Activated naive CD4-positive, alpha-beta T cell treated with anti-CD3 and anti-CD28 coated beads for 36 hours (primary cell): ENCODE measurements around the gene LSM7. TPM values are rescaled to one million over a fixed set of nuclear protein-coding genes. Genes with fewer than 3 reads are reported as not detected.

Source experiments
- CTCF ChIA-PET: fragments of 350-600 bp; sonication (Branson Sonifier 250); formaldehyde crosslinking; loops from one replicate; lab custom pipeline; 2021; ENCODE audit warnings: antibody characterized with exemption; lab: Charles Lee
- DNase-seq: peaks from one replicate; pipeline ENCODE4 v3.0.0-alpha.2; 2020
- H3K27ac Mint-ChIP-seq: one replicate; pipeline ENCODE4 v1.8.0; 2021; ENCODE audit warnings: mild to moderate bottlenecking, mixed read lengths
- H3K27me3 Mint-ChIP-seq: one replicate; pipeline ENCODE4 v1.8.0; 2021; ENCODE audit warnings: low read depth, mixed read lengths
- H3K36me3 Mint-ChIP-seq: one replicate; pipeline ENCODE4 v1.8.0; 2021; ENCODE audit warnings: low read depth, mixed read lengths
- H3K4me1 Mint-ChIP-seq: one replicate; pipeline ENCODE4 v1.8.0; 2021; ENCODE audit warnings: low read depth, mixed read lengths
- H3K4me3 Mint-ChIP-seq: one replicate; pipeline ENCODE4 v1.8.0; 2021; ENCODE audit warnings: mild to moderate bottlenecking, moderate library complexity, mixed read lengths
- H3K9me3 Mint-ChIP-seq: one replicate; pipeline ENCODE4 v1.8.0; 2021; ENCODE audit warnings: mixed read lengths
- intact Hi-C: fragments of 100-400 bp; cut with micrococcal nuclease; formaldehyde crosslinking; loops from one replicate; pipeline ENCODE4 v1.15.1; 2023
- total RNA-seq, 2 experiments: library from RNA; stranded (reverse); gene quantifications; one replicate each; pipeline ENCODE4 v1.2.3, GENCODE V29; 2021

The LSM7 gene
- total RNA-seq, 2 experiments from 2014 or later = 162 to 164 TPM

DNA sequence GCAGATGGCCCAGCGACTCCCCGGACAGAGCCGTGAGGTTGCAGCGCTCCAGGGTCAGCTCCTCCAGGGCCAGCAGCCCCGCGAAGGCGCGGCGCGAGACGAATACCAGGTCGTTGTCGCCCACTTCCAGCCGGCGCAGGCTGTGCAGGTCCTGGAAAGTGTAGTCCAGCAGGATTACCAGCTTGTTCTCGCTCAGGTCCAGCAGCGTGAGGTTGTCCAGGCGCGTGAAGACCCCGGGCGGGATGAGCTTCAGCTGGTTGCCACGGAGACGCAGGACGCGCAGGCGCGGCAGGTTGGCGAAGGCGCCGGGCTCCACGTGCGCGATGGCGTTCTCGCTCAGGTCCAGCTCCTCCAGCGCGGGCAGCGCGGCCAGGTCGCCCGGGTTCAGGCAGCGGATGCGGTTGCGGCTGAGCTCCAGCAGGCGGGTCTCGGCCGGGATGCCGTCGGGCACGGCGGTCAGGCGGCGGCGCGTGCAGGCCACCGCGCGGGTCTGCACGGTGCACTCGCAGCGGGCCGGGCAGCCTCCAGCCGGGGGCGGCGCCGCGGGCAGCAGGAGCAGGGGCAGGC is 37.1 kb downstream of the LSM7 start:
- CTCF ChIA-PET = interaction anchor here (0.6 to 1.0 kb wide), 2 partner anchors 39 to 136 kb away, joined by 3 to 4 read pairs; no protein-coding TSS in a partner anchor
- Mint-ChIP-seq H3K9me3 (no peaks in the 10 kb centered on the region), H3K4me1 (peaks cover 27% of the 10 kb centered on the region), H3K4me3 (no peak overlapping the region), H3K36me3 (peaks cover 2% of the 10 kb centered on the region), H3K27ac (no peak overlapping the region), H3K27me3 (peaks cover 5% of the 10 kb centered on the region)
- no peak for DNase-seq
- intact Hi-C loops = no loop called here

DNA sequence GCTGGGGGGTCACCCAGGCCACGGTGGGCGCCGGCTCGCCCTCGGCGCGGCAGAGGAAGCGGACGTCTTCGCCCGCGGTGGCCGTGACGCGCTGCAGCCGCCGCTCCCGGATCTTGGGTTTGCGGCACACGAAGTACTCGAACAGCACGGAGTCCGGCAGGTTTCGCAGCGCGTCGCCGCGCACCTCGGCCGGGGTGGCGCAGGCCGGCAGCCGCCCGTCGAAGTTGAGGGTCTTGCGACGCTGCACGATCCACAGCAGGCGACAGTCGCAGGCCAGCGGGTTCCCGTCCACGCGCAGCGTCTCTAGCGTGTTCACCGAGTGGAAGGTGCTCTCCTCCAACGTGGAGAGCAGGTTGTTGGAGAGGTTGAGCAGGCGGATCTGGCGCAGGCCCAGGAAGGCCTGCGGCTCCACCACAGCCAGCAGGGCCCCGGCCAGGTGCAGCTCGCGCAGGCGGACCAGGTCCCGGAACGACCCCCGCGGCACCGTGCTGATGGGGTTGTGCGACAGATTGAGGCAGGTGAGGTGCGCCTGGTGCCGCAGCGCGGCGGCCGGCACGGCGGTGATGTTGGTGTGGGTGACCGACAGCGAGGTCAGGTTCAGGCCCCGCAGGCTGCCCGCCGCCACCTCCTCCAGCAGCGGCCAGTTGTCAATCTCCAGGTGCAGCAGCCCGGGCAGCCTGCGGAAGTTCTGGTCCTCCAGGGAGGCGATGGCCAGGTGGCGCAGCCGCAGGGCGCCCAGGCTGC is 37.8 kb downstream of the LSM7 start:
- DNase-seq = no peak
- CTCF ChIA-PET = interaction anchor here (0.6 to 1.0 kb wide), 2 partner anchors 39 to 135 kb away, joined by 3 to 4 read pairs; no protein-coding TSS in a partner anchor
- no peaks in the 10 kb centered on the region for H3K9me3 Mint-ChIP-seq
- peaks cover 2% of the 10 kb centered on the region for H3K36me3 Mint-ChIP-seq
- no peak overlapping the region for H3K27ac Mint-ChIP-seq
- intact Hi-C loops = no loop called here
- H3K27me3 Mint-ChIP-seq = peaks cover 5% of the 10 kb centered on the region
- peaks cover 27% of the 10 kb centered on the region for H3K4me1 Mint-ChIP-seq
- peak overlapping the region; percentile 62 for H3K4me3 Mint-ChIP-seq

DNA sequence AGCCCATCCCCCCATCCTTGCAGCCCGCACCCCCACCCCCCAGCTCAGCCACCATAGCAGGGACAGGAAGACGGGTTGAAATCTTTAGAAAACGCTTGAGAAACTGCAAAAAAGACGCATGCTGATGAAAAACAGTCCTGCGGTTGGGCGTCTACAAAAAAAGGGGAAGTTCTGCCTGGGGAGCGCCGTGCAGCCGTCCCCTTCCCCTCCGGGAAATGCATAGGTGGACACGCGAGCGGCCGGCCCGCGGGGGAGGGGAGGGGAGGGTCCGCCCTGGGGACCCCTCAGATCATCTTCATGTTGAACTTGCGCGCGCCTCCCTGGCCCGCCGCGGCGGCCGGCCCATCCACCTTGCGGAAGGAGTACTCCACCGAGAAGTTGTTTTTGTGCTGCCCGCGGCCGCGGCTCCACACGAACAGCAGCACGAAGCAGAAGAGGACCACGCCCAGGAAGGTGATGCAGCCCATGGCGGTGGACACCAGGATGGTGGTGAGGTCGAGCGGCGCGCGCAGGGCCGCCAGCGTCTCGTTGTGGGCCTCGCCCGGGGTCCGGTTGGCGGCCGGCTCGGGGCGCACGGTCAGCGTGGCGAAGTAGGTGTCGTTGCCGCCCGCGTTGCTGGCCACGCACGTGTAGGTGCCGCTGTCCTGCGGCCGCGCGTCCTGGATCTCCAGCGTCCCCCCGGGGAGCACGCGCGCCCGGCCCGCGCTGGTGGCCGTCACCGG is 38.5 kb downstream of the LSM7 start:
- Mint-ChIP-seq H3K4me1 (peaks cover 27% of the 10 kb centered on the region), H3K36me3 (peaks cover 2% of the 10 kb centered on the region), H3K4me3 (peak overlapping the region; percentile 75), H3K9me3 (no peaks in the 10 kb centered on the region), H3K27me3 (peaks cover 5% of the 10 kb centered on the region), H3K27ac (no peak overlapping the region)
- intact Hi-C loops = loop anchor here (5.0 kb wide), 1 partner anchor 37 kb away; the partner anchor contains the start of genes LSM7 and SPPL2B
- peak; percentile 72 for DNase-seq
- CTCF ChIA-PET = interaction anchor here (1.3 to 1.4 kb wide), 2 partner anchors 16 to 31 kb away, joined by 8 to 9 read pairs; no protein-coding TSS in a partner anchor

DNA sequence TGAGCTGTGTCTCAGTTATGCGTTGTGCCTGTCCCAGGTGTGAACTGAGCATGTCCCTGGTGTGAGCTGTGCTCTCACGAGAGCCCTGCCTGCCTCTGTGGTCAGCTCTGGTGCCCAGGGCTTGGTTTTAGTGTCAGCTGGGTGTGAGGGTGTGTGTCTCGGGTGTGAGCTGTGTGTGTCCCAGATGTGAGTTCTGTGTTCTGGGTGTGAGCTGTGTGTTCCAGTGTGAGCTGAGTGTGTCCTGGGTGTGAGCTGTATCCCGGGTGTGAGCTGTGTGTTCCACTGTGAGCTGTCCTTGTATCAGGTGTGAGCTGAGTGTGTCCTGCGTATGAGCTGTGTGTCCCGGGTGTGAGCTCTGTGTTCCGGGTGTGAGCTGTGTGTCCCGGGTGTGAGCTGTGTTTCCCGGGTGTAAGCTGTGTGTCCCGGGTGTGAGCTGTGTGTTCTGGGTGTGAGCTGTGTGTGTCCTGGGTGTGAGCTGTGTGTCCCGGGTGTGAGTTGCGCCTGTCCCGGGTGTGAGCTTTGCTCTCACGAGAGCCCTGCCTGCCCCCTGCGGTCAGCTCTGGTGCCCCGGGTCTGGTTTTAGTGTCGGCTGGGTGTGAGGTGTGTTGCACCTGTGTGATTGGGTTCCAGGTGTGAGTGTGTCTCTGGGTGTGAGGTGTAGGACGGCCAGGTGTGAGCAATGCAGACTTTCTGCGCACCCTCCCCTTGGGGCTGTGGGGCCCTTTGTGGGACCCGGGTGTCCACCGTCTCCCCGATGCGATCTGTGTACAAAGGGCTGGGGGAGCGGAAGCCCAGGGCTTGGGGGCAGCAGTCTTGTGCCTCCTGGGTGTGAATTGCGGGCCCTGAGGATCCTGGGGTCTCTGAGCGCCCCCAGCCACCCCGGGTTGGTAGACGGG is 39.3 kb downstream of the LSM7 start:
- intact Hi-C loops = loop anchor here (5.0 kb wide), 1 partner anchor 38 kb away; the partner anchor contains the start of genes LSM7 and SPPL2B
- DNase-seq = no peak
- peaks cover 5% of the 10 kb centered on the region for H3K27me3 Mint-ChIP-seq
- H3K4me1 Mint-ChIP-seq = peaks cover 27% of the 10 kb centered on the region
- peak overlapping the region; percentile 59 for H3K27ac Mint-ChIP-seq
- peak overlapping the region; percentile 75 for H3K4me3 Mint-ChIP-seq
- H3K9me3 Mint-ChIP-seq = no peaks in the 10 kb centered on the region
- H3K36me3 Mint-ChIP-seq = peaks cover 2% of the 10 kb centered on the region
- CTCF ChIA-PET = interaction anchor here (0.9 to 1.4 kb wide), 4 partner anchors 15 to 237 kb away, joined by 3 to 9 read pairs (median 6); no protein-coding TSS in a partner anchor

DNA sequence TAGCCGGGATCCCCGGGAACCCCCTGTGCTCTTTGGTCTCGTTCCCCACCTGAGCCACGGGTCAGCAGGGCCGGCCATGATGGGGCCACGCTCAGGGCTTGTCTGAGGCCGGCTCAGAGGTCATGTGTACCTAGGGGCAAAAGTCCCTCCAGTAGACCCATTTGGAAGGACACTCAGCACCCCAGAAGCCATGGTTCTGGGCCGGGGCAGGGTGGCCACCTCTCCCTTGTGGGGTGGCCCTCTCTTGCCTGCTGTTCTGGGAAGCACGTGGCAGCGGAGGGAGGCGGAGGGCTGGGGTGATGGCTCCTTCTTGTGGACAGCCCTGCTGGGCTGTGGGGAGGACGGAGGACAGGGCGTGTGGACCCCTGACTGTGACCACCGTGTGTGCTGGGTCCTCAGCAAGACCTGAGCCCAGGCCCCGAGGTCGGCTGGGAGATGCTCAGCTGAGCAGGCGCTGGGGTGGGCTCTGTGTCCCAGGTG is 40.0 kb downstream of the LSM7 start:
- Mint-ChIP-seq H3K4me1 (peaks cover 23% of the 10 kb centered on the region), H3K36me3 (peaks cover 2% of the 10 kb centered on the region), H3K27ac (peak overlapping the region; percentile 59), H3K9me3 (no peaks in the 10 kb centered on the region), H3K4me3 (peak overlapping the region; percentile 37), H3K27me3 (peaks cover 5% of the 10 kb centered on the region)
- intact Hi-C loops = loop anchor here (5.0 kb wide), 1 partner anchor 39 kb away; the partner anchor contains the start of genes LSM7 and SPPL2B
- CTCF ChIA-PET = interaction anchor here (0.6 to 1.4 kb wide), 7 partner anchors 14 to 497 kb away, joined by 3 to 9 read pairs (median 3); partner anchors contain the start of gene THOP1
- no peak for DNase-seq

DNA sequence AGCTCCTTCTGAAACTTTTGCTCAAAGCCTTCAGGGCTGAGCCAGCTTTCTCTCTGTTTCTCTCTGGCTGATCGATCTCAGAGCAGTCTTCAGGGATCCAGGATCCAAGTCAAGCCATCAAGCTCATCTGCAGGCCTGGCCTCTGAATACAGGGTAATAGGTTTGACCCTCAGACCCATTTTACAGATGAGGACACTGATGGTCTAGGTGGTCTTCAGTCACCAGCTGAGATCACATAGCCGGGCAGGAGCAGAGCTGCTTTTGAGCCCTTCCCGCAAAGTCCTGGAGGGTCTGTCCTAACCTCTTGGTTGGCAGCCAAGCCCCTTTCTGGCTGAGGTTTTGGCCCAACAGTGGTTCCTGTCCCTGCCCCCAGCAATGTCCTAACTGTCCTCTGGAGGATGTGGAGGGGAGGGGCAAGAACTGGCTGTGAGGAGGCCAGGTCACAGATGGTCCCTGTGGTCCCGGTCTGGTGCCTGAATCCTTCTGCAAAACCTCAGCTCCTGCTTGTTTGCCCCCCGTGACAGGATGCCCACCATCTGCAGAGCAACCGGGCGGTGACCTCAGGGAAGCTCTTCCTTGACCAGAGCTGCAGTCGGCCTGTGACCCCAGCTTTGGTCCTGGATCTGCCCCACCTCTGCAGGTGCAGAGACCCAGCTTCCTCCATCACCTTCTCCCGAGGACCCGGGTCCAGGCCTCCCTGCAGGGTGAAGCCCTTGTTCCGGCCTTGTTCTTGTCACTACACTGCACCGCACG is 40.6 kb downstream of the LSM7 start:
- CTCF ChIA-PET = interaction anchor here (0.6 to 1.0 kb wide), 3 partner anchors 14 to 498 kb away, joined by 3 read pairs; partner anchors contain the start of gene THOP1
- H3K9me3 Mint-ChIP-seq = no peaks in the 10 kb centered on the region
- no peak overlapping the region for H3K4me3 Mint-ChIP-seq
- peaks cover 1% of the 10 kb centered on the region for H3K36me3 Mint-ChIP-seq
- H3K27me3 Mint-ChIP-seq = peaks cover 5% of the 10 kb centered on the region
- no peak for DNase-seq
- no peak overlapping the region for H3K27ac Mint-ChIP-seq
- intact Hi-C loops = loop anchor here (5.0 kb wide), 1 partner anchor 40 kb away; the partner anchor contains the start of genes LSM7 and SPPL2B
- H3K4me1 Mint-ChIP-seq = peaks cover 27% of the 10 kb centered on the region

DNA sequence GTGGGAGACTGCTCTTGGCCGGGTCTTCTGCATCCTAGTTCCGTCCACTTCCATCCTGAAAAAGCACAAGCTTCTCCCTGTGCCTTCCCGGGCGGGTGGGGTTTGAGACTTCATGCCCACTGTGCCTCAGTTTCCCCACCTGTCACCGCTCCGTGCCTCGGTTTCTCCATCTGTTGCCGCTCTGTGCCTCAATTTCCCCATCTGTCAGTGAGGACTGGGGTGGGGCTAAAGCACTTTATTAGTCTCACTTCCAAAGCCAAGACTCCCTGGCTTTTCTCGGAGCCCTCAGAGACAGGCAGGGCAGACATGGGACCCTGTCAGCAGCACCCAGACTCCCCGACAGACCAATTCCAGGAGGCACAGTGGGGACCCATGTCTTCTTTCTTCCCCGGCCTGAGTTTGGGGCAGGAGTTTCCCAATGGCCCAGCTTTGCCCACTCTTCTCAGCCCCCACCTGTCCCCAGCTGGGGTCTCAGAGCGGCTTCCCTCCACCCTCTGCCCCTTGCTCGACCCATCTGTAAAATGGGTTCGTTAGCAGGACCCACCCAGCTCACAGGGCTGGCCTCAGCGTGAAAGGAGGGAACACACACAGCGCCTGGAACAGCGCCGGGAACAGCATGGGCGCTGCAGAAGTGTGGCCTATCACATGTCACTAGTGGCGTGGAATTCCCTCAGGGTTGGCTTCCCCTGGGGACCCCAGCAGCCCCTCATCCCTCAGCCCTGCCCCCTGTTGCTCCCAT is 41.8 kb downstream of the LSM7 start:
- no peak overlapping the region for H3K4me3 Mint-ChIP-seq
- peaks cover 5% of the 10 kb centered on the region for H3K27me3 Mint-ChIP-seq
- DNase-seq = no peak
- H3K36me3 Mint-ChIP-seq = peaks cover 1% of the 10 kb centered on the region
- peaks cover 34% of the 10 kb centered on the region for H3K4me1 Mint-ChIP-seq
- intact Hi-C loops = loop anchor here (5.0 kb wide), 1 partner anchor 41 kb away; the partner anchor contains the start of genes LSM7 and SPPL2B
- no peaks in the 10 kb centered on the region for H3K9me3 Mint-ChIP-seq
- CTCF ChIA-PET = interaction anchor here (1.4 kb wide), 1 partner anchor 11 kb away, joined by 3 read pairs; no protein-coding TSS in a partner anchor
- H3K27ac Mint-ChIP-seq = no peak overlapping the region

DNA sequence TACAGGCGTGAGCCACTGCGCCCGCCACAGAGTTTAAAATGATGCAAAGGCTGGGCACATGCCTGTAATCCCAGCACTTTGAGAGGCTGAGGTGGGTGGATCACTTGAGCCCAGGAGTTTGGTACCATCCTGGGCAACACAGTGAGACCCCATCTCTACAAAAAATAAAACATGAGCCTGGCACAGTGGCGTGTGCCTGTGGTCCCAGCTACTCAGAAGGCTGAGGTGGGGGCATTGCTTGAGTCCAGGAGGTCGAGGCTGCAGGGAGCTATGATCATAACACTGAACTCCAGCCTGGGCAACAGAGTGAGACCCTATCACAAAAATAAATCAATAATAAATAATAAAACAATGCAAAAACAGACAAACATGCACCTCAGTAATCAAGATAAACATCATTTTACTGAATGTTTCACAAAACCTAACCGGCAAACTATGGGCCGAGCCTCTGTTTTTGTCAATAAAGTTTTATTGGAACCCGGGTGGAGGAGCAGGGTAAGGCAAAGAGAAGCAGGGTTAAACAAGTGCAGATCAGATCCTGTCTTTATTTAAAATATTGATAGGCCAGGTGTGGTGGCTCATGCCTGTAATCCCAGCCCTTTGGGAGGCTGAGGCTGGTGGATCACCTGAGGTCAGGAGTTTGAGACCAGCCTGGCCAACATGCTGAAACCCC is 44.4 kb downstream of the LSM7 start:
- DNase-seq = no peak
- no peaks in the 10 kb centered on the region for H3K9me3 Mint-ChIP-seq

DNA sequence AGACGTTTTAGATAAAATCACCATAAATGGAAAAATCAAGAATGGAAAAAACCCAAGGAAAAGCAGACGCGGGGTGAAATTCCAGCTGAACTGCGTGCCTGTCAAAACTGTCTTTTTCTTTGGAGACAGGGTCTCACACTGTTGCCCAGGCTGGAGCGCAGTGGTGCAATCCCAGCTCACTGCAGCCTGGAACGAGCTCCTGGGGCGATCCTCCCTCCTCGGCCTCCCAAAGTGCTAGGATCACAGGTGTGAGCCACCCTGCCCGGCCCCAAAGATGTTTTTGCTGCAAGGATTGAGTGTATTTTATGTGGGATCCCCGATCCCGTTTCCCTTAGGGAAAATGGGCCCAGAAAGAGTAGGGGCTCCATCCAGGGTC is 45.5 kb downstream of the LSM7 start:
- Mint-ChIP-seq H3K27ac (no peak overlapping the region), H3K4me1 (peaks cover 13% of the 10 kb centered on the region), H3K9me3 (no peaks in the 10 kb centered on the region), H3K36me3 (no peaks in the 10 kb centered on the region), H3K4me3 (no peak overlapping the region), H3K27me3 (no peaks in the 10 kb centered on the region)
- no peak for DNase-seq
- CTCF ChIA-PET = no interaction called here
- intact Hi-C loops = no loop called here

More for the DNA sequence above, 44.4 kb downstream of the LSM7 start:
- Mint-ChIP-seq H3K36me3 (no peaks in the 10 kb centered on the region), H3K4me3 (no peak overlapping the region), H3K27me3 (peaks cover 2% of the 10 kb centered on the region), H3K27ac (no peak overlapping the region), H3K4me1 (peaks cover 19% of the 10 kb centered on the region)
- CTCF ChIA-PET = interaction anchor here (0.6 kb wide), 1 partner anchor 15 kb away, joined by 3 read pairs; no protein-coding TSS in a partner anchor
- intact Hi-C loops = no loop called here
